ENCODE results near the gene TRIM41. TPM values are rescaled to one million over a fixed set of nuclear protein-coding genes. Genes with fewer than 3 reads are reported as not detected.

Gene TRIM41
- total RNA-seq, 2 experiments from 2014 or later: 21.4 to 24.0 TPM

GRCh38 chr5:181246276-181247049, 23.4 kb downstream of the TRIM41 start:
- Mint-ChIP-seq H3K27me3 (no peaks in the 10 kb centered on the region), H3K9me3 (no peaks in the 10 kb centered on the region), H3K4me1 (ENCODE audit: low read depth) (peaks cover 91% of the 10 kb centered on the region), H3K4me3 (peak overlapping the region; percentile 89), H3K36me3 (ENCODE audit: low read depth) (peaks cover 37% of the 10 kb centered on the region), H3K27ac (peak overlapping the region; percentile 96)
- peak; percentile 13 for ATAC-seq (ENCODE audit: poor library complexity)
- Histone ChIP-seq H3K36me3 (ENCODE audit: insufficient read depth, low read length) (peaks cover 27% of the 10 kb centered on the region), H3K27ac (ENCODE audit: low read depth in 1 of 2, low read length in 2 of 2) (peak overlapping the region; percentile 82 to 84), H3K4me1 (ENCODE audit: insufficient read depth, low read length) (peaks cover 83% of the 10 kb centered on the region), H3K9me3 (ENCODE audit: control insufficient read depth in 1 of 2, insufficient read depth in 1 of 2, low read length in 2 of 2) (no peaks in the 10 kb centered on the region), H3K27me3 (ENCODE audit: control insufficient read depth in 1 of 2, insufficient read depth in 2 of 2, low read length in 2 of 2) (no peaks in the 10 kb centered on the region), H3K4me3 (ENCODE audit: low read length) (peak overlapping the region; percentile 87)
- intact Hi-C loops (cut with DNase I, micrococcal nuclease): loop anchor here (1.0 to 10.0 kb wide), 3 partner anchors 15 to 1622 kb away; partner anchors contain the start of genes HNRNPH1 (in 1 of the 2), MGAT1 (in 1 of the 2) and TRIM52 (in 1 of the 2)
- CTCF ChIA-PET: interaction anchor here (0.7 to 2.2 kb wide), 4 partner anchors 14 to 62 kb away, joined by 3 to 8 read pairs (median 4); partner anchors contain the start of gene TRIM52
- POLR2A ChIA-PET: interaction anchor here (1.3 to 14.5 kb wide), 4 partner anchors 10 to 55 kb away, joined by 5 to 244 read pairs (median 96); partner anchors contain the start of genes TRIM41 and TRIM52
- TF ChIP-seq, protein P1, sequence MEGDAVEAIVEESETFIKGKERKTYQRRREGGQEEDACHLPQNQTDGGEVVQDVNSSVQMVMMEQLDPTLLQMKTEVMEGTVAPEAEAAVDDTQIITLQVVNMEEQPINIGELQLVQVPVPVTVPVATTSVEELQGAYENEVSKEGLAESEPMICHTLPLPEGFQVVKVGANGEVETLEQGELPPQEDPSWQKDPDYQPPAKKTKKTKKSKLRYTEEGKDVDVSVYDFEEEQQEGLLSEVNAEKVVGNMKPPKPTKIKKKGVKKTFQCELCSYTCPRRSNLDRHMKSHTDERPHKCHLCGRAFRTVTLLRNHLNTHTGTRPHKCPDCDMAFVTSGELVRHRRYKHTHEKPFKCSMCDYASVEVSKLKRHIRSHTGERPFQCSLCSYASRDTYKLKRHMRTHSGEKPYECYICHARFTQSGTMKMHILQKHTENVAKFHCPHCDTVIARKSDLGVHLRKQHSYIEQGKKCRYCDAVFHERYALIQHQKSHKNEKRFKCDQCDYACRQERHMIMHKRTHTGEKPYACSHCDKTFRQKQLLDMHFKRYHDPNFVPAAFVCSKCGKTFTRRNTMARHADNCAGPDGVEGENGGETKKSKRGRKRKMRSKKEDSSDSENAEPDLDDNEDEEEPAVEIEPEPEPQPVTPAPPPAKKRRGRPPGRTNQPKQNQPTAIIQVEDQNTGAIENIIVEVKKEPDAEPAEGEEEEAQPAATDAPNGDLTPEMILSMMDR (IDR thresholded peaks at IDR 0.05): no peak
- DNase-seq: peak; percentile 38 to 84 (median 64)

GRCh38 chr5:181248277-181248676, 25.2 kb downstream of the TRIM41 start:
- POLR2A ChIA-PET: interaction anchor here (14.5 kb wide), 1 partner anchor 13 kb away, joined by 244 read pairs; the partner anchor contains the start of gene TRIM52
- peaks cover 72% of the 10 kb centered on the region for H3K4me1 ChIP-seq (ENCODE audit: insufficient read depth, low read length)

GRCh38 chr5:181255276-181255675, 32.2 kb downstream of the TRIM41 start:
- H3K36me3 ChIP-seq (ENCODE audit: insufficient read depth, low read length): peaks cover 37% of the 10 kb centered on the region
- H3K4me1 ChIP-seq (ENCODE audit: insufficient read depth, low read length): peaks cover 45% of the 10 kb centered on the region
- CTCF ChIA-PET: interaction anchor here (1.2 kb wide), 1 partner anchor 48 kb away, joined by 3 read pairs; no protein-coding TSS in a partner anchor

More at GRCh38 chr5:181248277-181248676, 25.2 kb downstream of the TRIM41 start:
- ATAC-seq (ENCODE audit: poor library complexity) (no peak), DNase-seq (no peak)
- peaks cover 21% of the 10 kb centered on the region for H3K36me3 ChIP-seq (ENCODE audit: insufficient read depth, low read length)
- peak overlapping the region; percentile 87 for H3K4me3 ChIP-seq (ENCODE audit: low read length)
- CTCF ChIA-PET: interaction anchor here (1.1 to 2.2 kb wide), 2 partner anchors 11 to 56 kb away, joined by 3 to 8 read pairs; no protein-coding TSS in a partner anchor
- H3K27me3 ChIP-seq (ENCODE audit: control insufficient read depth in 1 of 2, insufficient read depth in 2 of 2, low read length in 2 of 2): no peaks in the 10 kb centered on the region
- H3K9me3 ChIP-seq (ENCODE audit: control insufficient read depth in 1 of 2, insufficient read depth in 1 of 2, low read length in 2 of 2): no peaks in the 10 kb centered on the region
- Mint-ChIP-seq H3K27ac (peak overlapping the region; percentile 96), H3K4me1 (ENCODE audit: low read depth) (peaks cover 80% of the 10 kb centered on the region), H3K27me3 (no peaks in the 10 kb centered on the region), H3K4me3 (peak overlapping the region; percentile 89), H3K36me3 (ENCODE audit: low read depth) (peaks cover 23% of the 10 kb centered on the region), H3K9me3 (no peaks in the 10 kb centered on the region)
- intact Hi-C loops (cut with DNase I, micrococcal nuclease): loop anchor here in 1 of 2 experiments (10.0 kb wide), 2 partner anchors 443 to 1623 kb away; partner anchors contain the start of genes HNRNPH1 and MGAT1
- peak overlapping the region; percentile 29 to 51 for H3K27ac ChIP-seq (ENCODE audit: low read depth in 1 of 2, low read length in 2 of 2)
- TF ChIP-seq, protein P1 (IDR thresholded peaks at IDR 0.05): no peak

More at GRCh38 chr5:181255276-181255675, 32.2 kb downstream of the TRIM41 start:
- POLR2A ChIA-PET: interaction anchor here (0.7 to 5.8 kb wide), 6 partner anchors 11 to 64 kb away, joined by 3 to 39 read pairs (median 10); partner anchors contain the start of genes RACK1 and TRIM41
- TF ChIP-seq, protein P1 (IDR thresholded peaks at IDR 0.05): no peak
- Histone ChIP-seq H3K27me3 (ENCODE audit: control insufficient read depth in 1 of 2, insufficient read depth in 2 of 2, low read length in 2 of 2) (no peaks in the 10 kb centered on the region), H3K4me3 (ENCODE audit: low read length) (no peak overlapping the region), H3K27ac (ENCODE audit: low read depth in 1 of 2, low read length in 2 of 2) (no peak overlapping the region), H3K9me3 (ENCODE audit: control insufficient read depth in 1 of 2, insufficient read depth in 1 of 2, low read length in 2 of 2) (no peaks in the 10 kb centered on the region)
- ATAC-seq (ENCODE audit: poor library complexity): no peak
- Mint-ChIP-seq H3K36me3 (ENCODE audit: low read depth) (peaks cover 52% of the 10 kb centered on the region), H3K9me3 (no peaks in the 10 kb centered on the region), H3K4me3 (no peak overlapping the region), H3K27ac (peak overlapping the region; percentile 12), H3K4me1 (ENCODE audit: low read depth) (peaks cover 76% of the 10 kb centered on the region), H3K27me3 (no peaks in the 10 kb centered on the region)
- intact Hi-C loops (cut with DNase I, micrococcal nuclease): loop anchor here in 1 of 2 experiments (10.0 kb wide), 1 partner anchor 760 kb away; the partner anchor contains the start of gene CNOT6
- no peak for DNase-seq
